GM21423 (cell line): ENCODE data around the gene UNC45B.
A peak's percentile ranks its signal among the peaks of the same experiment; 100 is the strongest.
"Not testable (repeated sequence)": the region's sequence is repeated elsewhere in the genome, so short reads cannot be mapped to it uniquely, and the experiment has no call there.

ENCODE experiments used
- ATAC-seq: cut with Tn5 transposase; IDR thresholded peaks from one replicate; pipeline ENCODE4 v1.9.1; 2021; ENCODE audit warnings: mild to moderate bottlenecking, moderate library complexity; ENCODE audit not compliant: unreplicated experiment

UNC45B gene

GRCh38 chr17:35147375-35147905 lies at the start of gene UNC45B:
TSS of gene UNC45B (plus strand) at chr17:35147817. CDS start at chr17:35148264, 447 bp downstream.
- ATAC-seq: no peak

GRCh38 chr17:35099908-35100307 lies 47.7 kb upstream of the UNC45B start:
- no peak for ATAC-seq

GRCh38 chr17:35101036-35101435 lies 46.6 kb upstream of the UNC45B start:
- ATAC-seq: no peak

- no peak for ATAC-seq
Observed at GRCh38 chr17:35101725-35102124, 45.9 kb upstream of the UNC45B start.

- ATAC-seq: no peak
Observed at GRCh38 chr17:35103271-35103670, 44.3 kb upstream of the UNC45B start.

GRCh38 chr17:35104844-35105450 lies 42.7 kb upstream of the UNC45B start:
- ATAC-seq: no peak

- not testable (repeated sequence) for ATAC-seq
Observed at GRCh38 chr17:35110791-35111190, 36.8 kb upstream of the UNC45B start.

- ATAC-seq: no peak
Observed at GRCh38 chr17:35116845-35117244, 30.8 kb upstream of the UNC45B start.

GRCh38 chr17:35117984-35118383 lies 29.6 kb upstream of the UNC45B start:
- ATAC-seq: no peak

GRCh38 chr17:35119370-35120165 lies 28.0 kb upstream of the UNC45B start, which contains the start of gene RAD51D:
TSS of gene RAD51D (minus strand) at chr17:35119860. CDS start at chr17:35119613, 247 bp downstream.
- ATAC-seq: peak; percentile 82

GRCh38 chr17:35121315-35121714 lies 26.3 kb upstream of the UNC45B start, which contains the start of gene FNDC8:
TSS of gene FNDC8 (plus strand) at chr17:35121615. CDS start at chr17:35121694, 79 bp downstream.
- no peak for ATAC-seq

- ATAC-seq: no peak
Observed at GRCh38 chr17:35127751-35128514, 19.7 kb upstream of the UNC45B start.

- no peak for ATAC-seq
Observed at GRCh38 chr17:35129154-35129972, 18.3 kb upstream of the UNC45B start.

GRCh38 chr17:35129973-35130351 lies 17.7 kb upstream of the UNC45B start:
- ATAC-seq: no peak

GRCh38 chr17:35130392-35130791 lies 17.2 kb upstream of the UNC45B start:
- no peak for ATAC-seq

- ATAC-seq: no peak
Observed at GRCh38 chr17:35132099-35132498, 15.5 kb upstream of the UNC45B start.

- ATAC-seq: no peak
Observed at GRCh38 chr17:35132816-35133550, 14.6 kb upstream of the UNC45B start.

GRCh38 chr17:35135322-35135721 lies 12.3 kb upstream of the UNC45B start:
- no peak for ATAC-seq

GRCh38 chr17:35138218-35138617 lies 9.4 kb upstream of the UNC45B start:
- ATAC-seq: no peak
